GM18508 (cell line): ENCODE measurements around the gene DCLRE1A.
A peak's percentile ranks its signal among the peaks of the same experiment; 100 is the strongest.

ENCODE experiments used
- ATAC-seq: cut with Tn5 transposase; IDR thresholded peaks from one replicate; pipeline ENCODE4 v1.9.1; 2021; ENCODE audit warnings: moderate number of reproducible peaks; ENCODE audit not compliant: insufficient read depth, unreplicated experiment

DCLRE1A gene

GRCh38 chr10:113802997-113803396 is 50.9 kb downstream of the DCLRE1A start:
- no peak for ATAC-seq

- no peak for ATAC-seq
Observed at GRCh38 chr10:113801569-113801968, 52.3 kb downstream of the DCLRE1A start.

- no peak for ATAC-seq
Observed at GRCh38 chr10:113791691-113792090, 62.2 kb downstream of the DCLRE1A start.

- peak; percentile 85 for ATAC-seq
Observed at GRCh38 chr10:113788604-113789083, 65.2 kb downstream of the DCLRE1A start.
